ENCODE results near the gene EXT2.

The EXT2 gene

DNA sequence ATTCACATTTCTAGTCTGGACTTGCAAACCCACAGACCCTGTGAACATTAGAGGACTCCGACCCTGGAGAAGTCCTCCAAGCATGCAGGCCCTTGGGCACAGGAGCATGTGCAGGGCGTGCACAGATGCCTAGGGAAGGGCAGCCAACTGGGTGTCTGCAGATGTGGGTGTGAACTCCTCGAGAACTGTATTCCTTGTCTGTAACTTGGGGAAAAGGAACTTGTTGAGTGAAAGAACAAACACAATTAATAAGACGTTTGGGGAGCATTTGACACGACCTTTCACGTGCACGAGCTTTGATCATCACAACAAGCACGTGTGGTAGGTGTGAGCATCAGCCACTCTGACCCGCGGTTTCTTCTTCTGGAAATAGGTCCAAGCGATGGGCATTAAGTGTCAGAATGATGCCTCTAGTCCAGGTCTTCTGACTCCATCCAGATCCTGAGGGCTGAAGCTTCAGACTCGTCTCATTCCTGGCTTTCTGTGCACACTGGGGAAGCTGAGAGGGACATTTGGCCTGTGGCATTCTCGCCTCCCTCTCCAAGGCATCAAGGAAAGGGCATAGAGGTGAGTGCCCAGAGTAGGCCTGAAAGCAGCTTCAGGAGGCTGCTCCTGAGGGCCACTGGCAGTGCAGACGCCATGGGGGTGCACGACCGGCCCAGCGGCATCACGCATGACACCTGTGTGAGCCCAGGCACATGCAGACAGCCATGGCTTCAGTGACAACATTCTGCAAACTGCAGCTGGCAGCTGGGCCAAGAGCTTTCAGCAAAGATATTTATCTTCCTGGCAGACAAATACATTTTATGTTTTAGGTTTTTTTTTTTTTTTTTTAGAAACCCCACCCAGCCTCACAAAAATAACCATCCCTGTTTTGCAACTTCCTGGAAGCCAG is 182.0 kb downstream of the EXT2 start:
- no peak overlapping the region for H3K9ac ChIP-seq (ENCODE audit: low read length)
- H3K27ac ChIP-seq (ENCODE audit: low read length), result no peak overlapping the region
- H3K4me1 ChIP-seq (ENCODE audit: control insufficient read depth, low read depth, low read length), result no peaks in the 10 kb centered on the region
- H3K9me3 ChIP-seq (ENCODE audit: control insufficient read depth, low read depth, low read length), result no peaks in the 10 kb centered on the region
- no peak overlapping the region for H3K4me3 ChIP-seq (ENCODE audit: low read length)
- no peaks in the 10 kb centered on the region for H3K27me3 ChIP-seq (ENCODE audit: control insufficient read depth, insufficient read depth, low read length)
- no peaks in the 10 kb centered on the region for H3K36me3 ChIP-seq (ENCODE audit: control insufficient read depth, low read depth, low read length)

DNA sequence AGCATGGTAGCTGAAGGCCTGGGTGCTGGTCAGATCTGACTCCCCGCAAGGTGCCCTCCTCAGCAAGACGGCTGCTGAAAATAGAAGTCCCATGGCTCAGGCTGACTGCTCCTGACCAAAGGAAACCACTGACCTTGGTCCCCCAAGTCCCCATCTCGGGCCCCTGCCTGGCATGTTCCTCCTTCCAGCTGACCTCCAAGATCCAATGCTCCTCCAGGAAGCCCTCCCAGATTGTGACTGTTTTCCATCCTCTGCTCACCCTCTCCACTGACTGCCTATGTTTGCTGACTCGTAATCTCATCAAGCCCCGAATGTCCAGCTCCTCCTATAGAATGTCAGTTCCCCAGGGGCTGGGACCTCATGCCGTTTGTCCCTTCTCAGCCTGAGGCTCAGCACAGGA is 184.0 kb downstream of the EXT2 start:
- H3K9me3 ChIP-seq (ENCODE audit: control insufficient read depth, low read depth, low read length), result no peaks in the 10 kb centered on the region
- no peak overlapping the region for H3K9ac ChIP-seq (ENCODE audit: low read length)
- H3K27ac ChIP-seq (ENCODE audit: low read length), result no peak overlapping the region
- no peaks in the 10 kb centered on the region for H3K27me3 ChIP-seq (ENCODE audit: control insufficient read depth, insufficient read depth, low read length)
- no peaks in the 10 kb centered on the region for H3K4me1 ChIP-seq (ENCODE audit: control insufficient read depth, low read depth, low read length)
- no peak overlapping the region for H3K4me3 ChIP-seq (ENCODE audit: low read length)
- no peaks in the 10 kb centered on the region for H3K36me3 ChIP-seq (ENCODE audit: control insufficient read depth, low read depth, low read length)

DNA sequence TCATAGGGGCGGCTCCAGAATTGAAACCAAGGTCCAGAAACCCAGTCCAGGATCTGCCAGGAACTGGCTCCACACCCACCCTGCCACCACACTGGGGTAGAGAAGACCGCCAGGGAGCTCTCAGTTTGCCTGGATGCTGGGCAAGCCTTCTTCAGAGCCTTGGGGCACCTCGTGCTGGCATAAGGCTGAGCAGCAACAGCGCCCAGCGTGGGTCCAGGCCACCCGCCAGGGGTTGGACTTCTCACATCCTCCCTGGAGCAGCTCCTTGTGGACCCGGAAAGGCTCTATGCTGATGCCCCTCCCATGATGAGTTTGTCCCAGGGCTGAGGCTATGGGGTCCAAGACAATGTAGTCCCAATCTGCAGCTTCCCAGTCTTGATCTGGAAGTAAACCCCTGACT is 184.8 kb downstream of the EXT2 start:
- no peak overlapping the region for H3K9ac ChIP-seq (ENCODE audit: low read length)
- no peak overlapping the region for H3K27ac ChIP-seq (ENCODE audit: low read length)
- no peaks in the 10 kb centered on the region for H3K27me3 ChIP-seq (ENCODE audit: control insufficient read depth, insufficient read depth, low read length)
- H3K9me3 ChIP-seq (ENCODE audit: control insufficient read depth, low read depth, low read length), result no peaks in the 10 kb centered on the region
- H3K36me3 ChIP-seq (ENCODE audit: control insufficient read depth, low read depth, low read length), result no peaks in the 10 kb centered on the region
- no peaks in the 10 kb centered on the region for H3K4me1 ChIP-seq (ENCODE audit: control insufficient read depth, low read depth, low read length)
- H3K4me3 ChIP-seq (ENCODE audit: low read length), result no peak overlapping the region

DNA sequence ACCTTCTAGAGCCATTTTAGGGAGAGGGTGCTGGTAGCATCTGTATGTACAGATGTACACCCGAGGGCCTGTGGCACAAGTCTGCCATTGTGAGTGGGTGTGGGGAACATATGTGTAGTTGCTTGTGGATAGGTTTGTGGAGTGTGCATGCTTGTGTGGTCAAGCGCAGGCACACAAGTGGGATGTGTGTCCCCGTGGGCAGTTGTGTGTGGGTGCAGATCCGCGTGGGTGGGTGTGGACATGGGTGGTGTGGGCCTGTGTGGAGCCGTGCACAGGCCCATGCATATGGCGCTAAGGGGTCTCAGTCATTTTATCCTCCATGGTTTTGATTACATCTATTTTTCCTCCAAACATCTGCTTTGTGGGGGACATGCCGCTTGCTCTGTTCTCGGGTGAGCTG is 185.7 kb downstream of the EXT2 start:
- Histone ChIP-seq H3K36me3 (ENCODE audit: control insufficient read depth, low read depth, low read length) (no peaks in the 10 kb centered on the region), H3K9ac (ENCODE audit: low read length) (no peak overlapping the region), H3K9me3 (ENCODE audit: control insufficient read depth, low read depth, low read length) (no peaks in the 10 kb centered on the region), H3K4me3 (ENCODE audit: low read length) (no peak overlapping the region), H3K4me1 (ENCODE audit: control insufficient read depth, low read depth, low read length) (no peaks in the 10 kb centered on the region), H3K27me3 (ENCODE audit: control insufficient read depth, insufficient read depth, low read length) (no peaks in the 10 kb centered on the region), H3K27ac (ENCODE audit: low read length) (no peak overlapping the region)

DNA sequence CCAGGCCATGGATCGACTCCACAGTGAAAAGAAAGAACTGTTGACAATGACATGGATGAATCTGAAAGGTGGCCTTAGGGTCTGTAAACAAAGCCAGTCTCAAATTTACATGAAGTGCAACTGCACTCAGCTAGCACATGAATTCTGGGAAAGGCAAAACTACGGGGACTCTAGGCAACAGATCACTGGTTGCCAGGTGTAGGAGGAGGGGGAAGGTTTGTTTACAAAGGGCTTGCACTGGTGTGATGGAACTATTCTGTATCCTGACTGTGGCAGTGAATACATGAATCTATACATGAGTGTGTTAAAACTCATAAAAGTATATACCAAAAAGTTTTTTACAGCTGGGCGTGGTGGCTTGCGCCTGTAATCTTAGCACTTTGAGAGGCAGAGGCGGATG is 187.1 kb downstream of the EXT2 start:
- H3K27me3 ChIP-seq (ENCODE audit: control insufficient read depth, insufficient read depth, low read length), result no peaks in the 10 kb centered on the region
- no peaks in the 10 kb centered on the region for H3K4me1 ChIP-seq (ENCODE audit: control insufficient read depth, low read depth, low read length)
- no peak overlapping the region for H3K4me3 ChIP-seq (ENCODE audit: low read length)
- H3K36me3 ChIP-seq (ENCODE audit: control insufficient read depth, low read depth, low read length), result no peaks in the 10 kb centered on the region
- H3K9ac ChIP-seq (ENCODE audit: low read length), result no peak overlapping the region
- no peaks in the 10 kb centered on the region for H3K9me3 ChIP-seq (ENCODE audit: control insufficient read depth, low read depth, low read length)
- H3K27ac ChIP-seq (ENCODE audit: low read length), result no peak overlapping the region

DNA sequence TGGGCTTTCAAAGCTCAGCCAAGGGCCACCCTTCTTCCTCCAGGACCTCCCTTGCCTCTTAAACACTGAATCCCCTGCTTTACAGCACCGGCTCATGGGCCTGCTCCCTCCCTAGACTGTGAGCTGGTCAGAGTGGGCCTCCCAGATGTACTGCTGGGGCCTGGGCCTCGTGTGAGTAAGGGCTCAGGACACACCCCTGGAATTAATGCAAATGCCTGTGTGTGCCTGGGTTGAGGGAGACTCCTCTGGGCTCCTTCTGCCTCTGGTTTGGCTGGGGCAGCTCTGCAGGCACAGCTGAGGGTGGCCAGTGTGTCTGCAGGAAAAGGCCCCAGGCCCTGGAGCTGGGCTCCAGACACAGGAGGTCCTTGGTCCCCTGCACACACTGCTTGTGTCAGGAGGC is 190.3 kb downstream of the EXT2 start:
- H3K4me1 ChIP-seq (ENCODE audit: control insufficient read depth, low read depth, low read length), result no peaks in the 10 kb centered on the region

DNA sequence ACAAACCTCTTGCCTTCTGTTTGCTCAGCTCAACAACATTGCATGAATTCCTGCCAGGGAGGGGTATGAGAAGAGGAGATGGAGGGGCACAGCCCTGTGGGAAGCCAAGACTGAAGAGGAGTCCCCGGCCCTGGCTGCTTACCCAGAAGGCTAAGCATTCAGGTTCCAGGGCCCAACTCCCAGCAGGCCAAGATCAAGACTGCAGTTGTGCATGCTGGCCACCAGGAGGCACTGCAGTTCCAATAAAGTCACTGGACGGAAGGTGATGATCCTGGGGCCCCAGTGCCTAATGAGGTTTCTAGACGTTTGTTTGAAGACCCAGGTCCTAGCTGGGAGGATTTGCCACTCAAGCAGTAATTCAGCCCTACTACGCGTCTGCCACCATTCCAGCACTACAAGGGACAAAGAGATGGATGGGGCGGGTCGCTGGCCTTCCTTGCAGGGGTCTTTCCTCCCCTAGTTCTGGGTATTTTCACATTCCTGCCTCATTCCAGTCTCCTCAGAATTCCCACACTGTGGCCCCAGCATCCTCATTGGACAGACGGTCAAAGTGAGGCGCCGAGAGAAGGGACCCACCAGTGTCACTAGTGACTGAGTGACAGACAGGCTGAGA is 190.9 kb downstream of the EXT2 start:
- Histone ChIP-seq H3K9ac (ENCODE audit: low read length) (no peak overlapping the region), H3K4me3 (ENCODE audit: low read length) (no peak overlapping the region)

More for the DNA sequence above, 190.3 kb downstream of the EXT2 start:
- Histone ChIP-seq H3K4me3 (ENCODE audit: low read length) (no peak overlapping the region), H3K9ac (ENCODE audit: low read length) (no peak overlapping the region), H3K27ac (ENCODE audit: low read length) (no peak overlapping the region), H3K27me3 (ENCODE audit: control insufficient read depth, insufficient read depth, low read length) (no peaks in the 10 kb centered on the region), H3K36me3 (ENCODE audit: control insufficient read depth, low read depth, low read length) (no peaks in the 10 kb centered on the region), H3K9me3 (ENCODE audit: control insufficient read depth, low read depth, low read length) (no peaks in the 10 kb centered on the region)

DNA sequence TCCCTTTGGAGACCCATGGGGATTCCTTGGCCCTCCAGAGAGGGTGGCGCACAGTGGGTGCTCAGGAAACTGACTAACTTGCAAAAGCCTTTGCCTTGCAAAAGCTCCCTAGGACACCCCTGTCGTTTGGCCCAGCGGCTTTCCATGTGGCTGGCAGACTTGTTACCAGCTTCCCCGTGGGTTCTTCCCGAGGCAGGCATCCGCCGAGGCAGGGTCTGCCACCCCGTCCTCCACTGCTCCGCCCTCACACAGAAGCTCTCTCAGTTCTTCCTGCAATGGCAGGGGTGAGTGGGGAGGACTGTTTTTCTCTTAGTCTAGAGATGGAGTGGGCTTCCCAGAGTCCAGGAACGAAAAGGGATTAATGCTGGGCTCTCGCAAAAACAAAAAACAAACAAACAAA is 191.4 kb downstream of the EXT2 start:
- H3K36me3 ChIP-seq (ENCODE audit: control insufficient read depth, low read depth, low read length), result no peaks in the 10 kb centered on the region
- H3K4me3 ChIP-seq (ENCODE audit: low read length), result no peak overlapping the region
- no peak overlapping the region for H3K27ac ChIP-seq (ENCODE audit: low read length)
- no peaks in the 10 kb centered on the region for H3K9me3 ChIP-seq (ENCODE audit: control insufficient read depth, low read depth, low read length)
- H3K27me3 ChIP-seq (ENCODE audit: control insufficient read depth, insufficient read depth, low read length), result no peaks in the 10 kb centered on the region
- no peaks in the 10 kb centered on the region for H3K4me1 ChIP-seq (ENCODE audit: control insufficient read depth, low read depth, low read length)
- no peak overlapping the region for H3K9ac ChIP-seq (ENCODE audit: low read length)

More for the DNA sequence above, 190.9 kb downstream of the EXT2 start:
- Histone ChIP-seq H3K9me3 (ENCODE audit: control insufficient read depth, low read depth, low read length) (no peaks in the 10 kb centered on the region), H3K36me3 (ENCODE audit: control insufficient read depth, low read depth, low read length) (no peaks in the 10 kb centered on the region), H3K4me1 (ENCODE audit: control insufficient read depth, low read depth, low read length) (no peaks in the 10 kb centered on the region), H3K27me3 (ENCODE audit: control insufficient read depth, insufficient read depth, low read length) (no peaks in the 10 kb centered on the region), H3K27ac (ENCODE audit: low read length) (no peak overlapping the region)

DNA sequence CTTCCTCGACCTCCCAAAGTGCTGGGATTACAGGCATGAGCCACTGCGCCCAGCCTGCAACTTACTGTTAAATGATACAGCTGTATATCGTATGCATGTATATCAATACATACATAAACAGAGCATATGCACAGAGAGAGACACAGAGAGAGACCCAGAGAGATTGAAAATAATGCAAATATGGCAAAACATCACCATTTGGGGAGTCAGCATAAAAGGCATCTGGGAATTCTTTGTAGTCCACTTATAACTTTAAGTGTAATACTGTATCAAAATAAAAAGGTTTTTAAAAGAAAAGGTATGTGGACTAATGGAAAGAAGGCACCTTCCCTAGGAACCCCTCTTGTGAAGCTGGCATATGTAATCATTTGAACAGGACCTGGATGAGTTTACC is 192.7 kb downstream of the EXT2 start:
- no peak overlapping the region for H3K9ac ChIP-seq (ENCODE audit: low read length)
- H3K36me3 ChIP-seq (ENCODE audit: control insufficient read depth, low read depth, low read length), result no peaks in the 10 kb centered on the region
- no peaks in the 10 kb centered on the region for H3K4me1 ChIP-seq (ENCODE audit: control insufficient read depth, low read depth, low read length)
- no peak overlapping the region for H3K27ac ChIP-seq (ENCODE audit: low read length)
- no peaks in the 10 kb centered on the region for H3K9me3 ChIP-seq (ENCODE audit: control insufficient read depth, low read depth, low read length)
- H3K27me3 ChIP-seq (ENCODE audit: control insufficient read depth, insufficient read depth, low read length), result no peaks in the 10 kb centered on the region
- no peak overlapping the region for H3K4me3 ChIP-seq (ENCODE audit: low read length)

DNA sequence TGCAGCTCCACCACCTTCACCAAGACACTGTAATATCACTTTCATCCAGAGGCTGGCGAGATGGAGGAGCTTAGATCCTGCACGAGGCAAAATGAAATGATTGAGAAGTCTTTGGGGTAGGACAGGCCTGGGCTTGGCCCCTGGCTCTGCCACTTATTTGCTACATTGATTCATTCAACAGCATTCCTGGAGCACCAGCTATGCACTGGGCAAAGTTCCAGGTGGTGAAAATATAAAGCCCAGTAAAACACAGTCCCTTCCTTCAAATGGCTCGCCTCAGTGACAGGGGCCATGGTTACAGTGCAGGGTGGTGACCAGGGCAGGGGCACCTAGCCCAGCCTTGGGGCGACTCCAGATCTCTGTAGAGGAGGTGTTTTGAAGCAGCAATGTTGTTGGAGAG is 194.7 kb downstream of the EXT2 start:
- no peaks in the 10 kb centered on the region for H3K4me1 ChIP-seq (ENCODE audit: control insufficient read depth, low read depth, low read length)
- no peak overlapping the region for H3K9ac ChIP-seq (ENCODE audit: low read length)
- no peak overlapping the region for H3K27ac ChIP-seq (ENCODE audit: low read length)
- H3K27me3 ChIP-seq (ENCODE audit: control insufficient read depth, insufficient read depth, low read length), result no peaks in the 10 kb centered on the region
- no peaks in the 10 kb centered on the region for H3K9me3 ChIP-seq (ENCODE audit: control insufficient read depth, low read depth, low read length)
- no peak overlapping the region for H3K4me3 ChIP-seq (ENCODE audit: low read length)
- no peaks in the 10 kb centered on the region for H3K36me3 ChIP-seq (ENCODE audit: control insufficient read depth, low read depth, low read length)

Data from iPS-18a (cell line).